ENCODE measurements around the gene CDC37L1. TPM values are rescaled to one million over a fixed set of nuclear protein-coding genes. Genes with fewer than 3 reads are reported as not detected.
A peak's percentile ranks its signal among the peaks of the same experiment; 100 is the strongest.

CDC37L1 gene
- total and polyA plus RNA-seq, 9 of the 15 experiments (the other 6 are each of a cell fraction or from before 2014, with no cell fraction given), result 1.5 to 7.9 (median 6.0) TPM

DNA sequence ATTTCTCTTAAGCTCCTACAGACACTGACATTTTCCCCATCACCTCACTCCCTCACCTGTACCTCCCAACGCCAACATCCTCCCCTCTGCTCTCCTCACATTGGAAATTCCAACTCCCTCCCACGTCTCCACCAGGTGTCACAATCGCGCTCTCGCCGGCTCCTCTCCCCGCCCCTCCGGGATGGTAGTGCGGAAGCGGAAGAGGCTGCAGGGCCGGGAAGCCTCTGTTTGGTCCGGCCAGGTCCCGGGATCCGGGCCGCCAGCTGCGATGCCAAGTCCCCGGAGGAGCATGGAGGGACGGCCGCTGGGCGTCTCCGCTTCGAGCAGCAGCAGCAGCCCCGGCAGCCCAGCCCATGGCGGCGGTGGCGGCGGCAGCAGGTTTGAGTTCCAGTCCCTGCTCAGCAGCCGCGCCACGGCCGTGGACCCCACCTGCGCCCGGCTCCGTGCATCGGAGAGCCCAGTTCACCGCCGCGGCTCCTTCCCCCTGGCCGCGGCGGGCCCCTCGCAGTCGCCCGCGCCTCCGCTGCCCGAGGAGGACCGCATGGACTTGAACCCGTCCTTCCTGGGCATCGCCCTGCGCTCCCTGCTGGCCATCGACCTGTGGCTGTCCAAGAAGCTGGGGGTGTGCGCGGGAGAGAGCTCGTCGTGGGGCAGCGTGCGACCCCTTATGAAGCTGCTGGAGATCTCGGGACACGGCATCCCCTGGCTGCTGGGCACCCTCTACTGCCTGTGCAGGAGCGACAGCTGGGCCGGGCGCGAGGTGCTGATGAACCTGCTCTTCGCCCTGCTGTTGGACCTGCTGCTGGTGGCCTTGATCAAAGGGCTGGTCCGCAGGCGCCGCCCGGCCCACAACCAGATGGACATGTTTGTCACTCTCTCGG, 17.0 kb upstream of the CDC37L1 start, which contains the start of gene PLPP6 (continued):
- no peak for TF ChIP-seq NUFIP1 (IDR thresholded peaks at IDR 0.05; ENCODE audit: partially characterized antibody)
- no peak for TF ChIP-seq PHB (CRISPR knock-in tag; IDR thresholded peaks at IDR 0.05)
- no peak for TF ChIP-seq TGIF2 (CRISPR knock-in tag; IDR thresholded peaks at IDR 0.05)
- TF ChIP-seq L3MBTL2 (IDR thresholded peaks at IDR 0.05), result peak; percentile 30; the same call in 1 of the 2 replicates
- TF ChIP-seq SP2 (IDR thresholded peaks at IDR 0.05; ENCODE audit: extremely low read depth, low read depth, low read length, poor library complexity, severe bottlenecking), result peak; percentile 29
- no peak for TF ChIP-seq CREB1 (IDR thresholded peaks at IDR 0.05)
- no peak for TF ChIP-seq CREB1 (CRISPR knock-in tag; IDR thresholded peaks at IDR 0.05)
- no peak for TF ChIP-seq STAT5B (CRISPR knock-in tag; IDR thresholded peaks at IDR 0.05)
- TF ChIP-seq ZKSCAN8 (CRISPR knock-in tag; IDR thresholded peaks at IDR 0.05), result no peak
- peak; percentile 86; the same call in 1 of the 2 replicates for TF ChIP-seq PHF8 (IDR thresholded peaks at IDR 0.05; ENCODE audit: borderline replicate concordance, low read length)
- TF ChIP-seq PRMT5 (CRISPR knock-in tag; IDR thresholded peaks at IDR 0.05), result no peak
- peak; percentile 85 for TF ChIP-seq CEBPB (tag; IDR thresholded peaks at IDR 0.05)
- no peak for TF ChIP-seq SMARCA4 (IDR thresholded peaks at IDR 0.05)
- TF ChIP-seq, protein P1, sequence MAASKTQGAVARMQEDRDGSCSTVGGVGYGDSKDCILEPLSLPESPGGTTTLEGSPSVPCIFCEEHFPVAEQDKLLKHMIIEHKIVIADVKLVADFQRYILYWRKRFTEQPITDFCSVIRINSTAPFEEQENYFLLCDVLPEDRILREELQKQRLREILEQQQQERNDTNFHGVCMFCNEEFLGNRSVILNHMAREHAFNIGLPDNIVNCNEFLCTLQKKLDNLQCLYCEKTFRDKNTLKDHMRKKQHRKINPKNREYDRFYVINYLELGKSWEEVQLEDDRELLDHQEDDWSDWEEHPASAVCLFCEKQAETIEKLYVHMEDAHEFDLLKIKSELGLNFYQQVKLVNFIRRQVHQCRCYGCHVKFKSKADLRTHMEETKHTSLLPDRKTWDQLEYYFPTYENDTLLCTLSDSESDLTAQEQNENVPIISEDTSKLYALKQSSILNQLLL (CRISPR knock-in tag; IDR thresholded peaks at IDR 0.05; ENCODE audit: borderline replicate concordance), result no peak
- TF ChIP-seq GATAD2A (IDR thresholded peaks at IDR 0.05), result no peak
- no peak for TF ChIP-seq ZNF12 (CRISPR knock-in tag; IDR thresholded peaks at IDR 0.05)
- TF ChIP-seq TAF7 (tag; IDR thresholded peaks at IDR 0.05), result no peak
- TF ChIP-seq GATAD2B (IDR thresholded peaks at IDR 0.05; ENCODE audit: borderline replicate concordance), result peak; percentile 70
- TF ChIP-seq ZNF507 (tag; conservative IDR thresholded peaks at IDR 0.05), result no peak
- peak; percentile 51 for TF ChIP-seq HCFC1 (IDR thresholded peaks at IDR 0.05; ENCODE audit: low read depth, low read length)
- peak; percentile 23 to 68; a peak in 1 of 4 replicates for TF ChIP-seq SIN3A (IDR thresholded peaks at IDR 0.05; ENCODE audit: borderline replicate concordance in 2 of 2, control insufficient read depth in 1 of 2, low read depth in 2 of 2, low read length in 2 of 2)
- no peak for TF ChIP-seq ZNF311 (CRISPR knock-in tag; IDR thresholded peaks at IDR 0.05)
- TF ChIP-seq PRPF4 (IDR thresholded peaks at IDR 0.05; ENCODE audit: insufficient read depth, low read depth, low read length, poor library complexity, severe bottlenecking), result no peak
- peak; percentile 61 to 88; a peak in 3 of 4 replicates for TF ChIP-seq MAZ (CRISPR knock-in tag; conservative IDR thresholded peaks at IDR 0.05 in 1 of 2, IDR thresholded peaks at IDR 0.05 in 1 of 2)
- no peak for TF ChIP-seq ZNF785 (CRISPR knock-in tag; IDR thresholded peaks at IDR 0.05)
